Esophagus squamous epithelium (tissue), 5 donors: ENCODE measurements around the gene ALDH3A1. TPM values are rescaled to one million over a fixed set of nuclear protein-coding genes. Genes with fewer than 3 reads are reported as not detected.

ENCODE experiments used
- DNase-seq: peaks from one replicate; lab custom pipeline; 2025; lab: John Stamatoyannopoulos, UW
- H3K27ac ChIP-seq, 4 donors: fragments of 200-600 bp; sonication (generic); one replicate each; pipeline ENCODE4 v1.5.1; 2016 to 2019; ENCODE audit warnings: mild to moderate bottlenecking in 1 of 4
- H3K27me3 ChIP-seq, 4 donors: fragments of 200-600 bp; sonication (generic); 1 replicate in 3 of 4; 2 replicates in 1 of 4; pipeline versions ENCODE4 v1.5.1 to v1.6.0; 2017 to 2021; ENCODE audit warnings: antibody characterized with exemption in 1 of 4
- H3K36me3 ChIP-seq, 3 donors: fragments of 200-600 bp; sonication (generic); one replicate each; pipeline ENCODE4 v1.5.1; 2016 to 2019
- H3K4me1 ChIP-seq, 3 donors: fragments of 200-600 bp; sonication (generic); one replicate each; pipeline ENCODE4 v1.5.1; 2017 to 2019
- H3K4me3 ChIP-seq, 4 donors: fragments of 200-600 bp; sonication (generic); 1 replicate in 3 of 4; 2 replicates in 1 of 4; pipeline ENCODE4 v1.5.1; 2016 to 2019; ENCODE audit warnings: mild to moderate bottlenecking in 2 of 4, moderate library complexity in 1 of 4
- H3K9me3 ChIP-seq, 3 donors: fragments of 200-600 bp; sonication (generic); one replicate each; pipeline ENCODE4 v1.5.1; 2016 to 2019
- POLR2A ChIP-seq, 4 donors: fragments of 450-650 bp; IDR thresholded peaks; one replicate each; pipeline ENCODE4 v1.6.1; 2017; ENCODE audit warnings: antibody characterized with exemption in 4 of 4, mild to moderate bottlenecking in 4 of 4, moderate library complexity in 3 of 4
- WGBS, 2 donors: methylation state at CpG; one replicate each; pipeline ENCODE4 v1.1.5; 2018; 5-methylcytosine and 5-hydroxymethylcytosine counted together
- intact Hi-C: fragments of 100-400 bp; cut with DNase I; formaldehyde crosslinking; loops from one replicate; pipeline ENCODE4 v1.15.0; 2022
- total RNA-seq, 4 donors: library from RNA; depleted of rRNA; stranded (reverse); fragments of >200 nt; gene quantifications; one replicate each; pipeline ENCODE4 v1.1.0, GENCODE V29; 2016
- TF ChIP-seq, protein P1 (sequence below), 6 experiments: fragments of 450-650 bp in 4 of 6; fragments of 200-600 bp in 2 of 6; sonication (generic) in 2 of 6; IDR thresholded peaks; one replicate each; pipeline ENCODE4 v1.5.1; 2016 to 2019; ENCODE audit warnings: antibody characterized with exemption in 6 of 6, mild to moderate bottlenecking in 4 of 6, moderate library complexity in 4 of 6
- donor health status: DM: yes; HTN: yes; CAD: no.

ALDH3A1 gene
- total RNA-seq, 4 donors from 2014 or later = 480 to 2,454 (median 606) TPM

- Histone ChIP-seq H3K27me3 (no peaks in the 10 kb centered on the region), H3K9me3 (no peaks in the 10 kb centered on the region), H3K4me1 (peaks cover 18 to 46% (median 26%) of the 10 kb centered on the region in 3 donors), H3K4me3 (no peak overlapping the region), H3K27ac (no peak overlapping the region), H3K36me3 (no peaks in the 10 kb centered on the region)
- no peak for DNase-seq
- 89 to 100% methylated on average over 3 to 14 of the region's 27 CpGs for WGBS, 2 donors
- TF ChIP-seq, protein P1, sequence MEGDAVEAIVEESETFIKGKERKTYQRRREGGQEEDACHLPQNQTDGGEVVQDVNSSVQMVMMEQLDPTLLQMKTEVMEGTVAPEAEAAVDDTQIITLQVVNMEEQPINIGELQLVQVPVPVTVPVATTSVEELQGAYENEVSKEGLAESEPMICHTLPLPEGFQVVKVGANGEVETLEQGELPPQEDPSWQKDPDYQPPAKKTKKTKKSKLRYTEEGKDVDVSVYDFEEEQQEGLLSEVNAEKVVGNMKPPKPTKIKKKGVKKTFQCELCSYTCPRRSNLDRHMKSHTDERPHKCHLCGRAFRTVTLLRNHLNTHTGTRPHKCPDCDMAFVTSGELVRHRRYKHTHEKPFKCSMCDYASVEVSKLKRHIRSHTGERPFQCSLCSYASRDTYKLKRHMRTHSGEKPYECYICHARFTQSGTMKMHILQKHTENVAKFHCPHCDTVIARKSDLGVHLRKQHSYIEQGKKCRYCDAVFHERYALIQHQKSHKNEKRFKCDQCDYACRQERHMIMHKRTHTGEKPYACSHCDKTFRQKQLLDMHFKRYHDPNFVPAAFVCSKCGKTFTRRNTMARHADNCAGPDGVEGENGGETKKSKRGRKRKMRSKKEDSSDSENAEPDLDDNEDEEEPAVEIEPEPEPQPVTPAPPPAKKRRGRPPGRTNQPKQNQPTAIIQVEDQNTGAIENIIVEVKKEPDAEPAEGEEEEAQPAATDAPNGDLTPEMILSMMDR (IDR thresholded peaks at IDR 0.05) = no peak
- intact Hi-C loops = no loop called here
Measured at GRCh38 chr17:19714542-19715411, 33.3 kb downstream of the ALDH3A1 start.

DNA sequence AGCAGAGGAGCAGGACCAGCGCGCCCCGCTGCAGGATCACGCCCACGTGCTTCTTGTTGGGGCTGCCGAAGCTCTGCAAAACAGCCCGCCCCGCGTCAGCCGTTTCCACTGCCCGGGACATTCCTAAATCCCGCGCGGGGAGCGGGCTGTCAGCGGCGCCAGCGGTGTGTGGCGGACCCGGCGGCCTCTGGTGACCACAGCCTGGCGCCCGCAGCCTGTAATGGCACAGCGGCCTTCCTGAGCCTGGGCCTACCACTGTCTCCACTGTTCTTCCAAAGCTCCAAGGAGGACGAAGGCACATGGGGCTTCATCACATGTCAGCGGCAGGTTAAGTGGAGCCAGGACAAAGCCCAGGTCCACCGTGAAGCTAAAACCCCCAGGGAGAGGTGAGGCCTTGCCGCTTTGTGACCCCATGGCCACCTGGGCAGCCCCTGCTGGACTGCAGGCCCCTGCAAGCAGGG is 34.2 kb downstream of the ALDH3A1 start:
- WGBS, 2 donors = 94 to 97% methylated on average over 6 to 18 of the region's 28 CpGs
- no peak for DNase-seq

DNA sequence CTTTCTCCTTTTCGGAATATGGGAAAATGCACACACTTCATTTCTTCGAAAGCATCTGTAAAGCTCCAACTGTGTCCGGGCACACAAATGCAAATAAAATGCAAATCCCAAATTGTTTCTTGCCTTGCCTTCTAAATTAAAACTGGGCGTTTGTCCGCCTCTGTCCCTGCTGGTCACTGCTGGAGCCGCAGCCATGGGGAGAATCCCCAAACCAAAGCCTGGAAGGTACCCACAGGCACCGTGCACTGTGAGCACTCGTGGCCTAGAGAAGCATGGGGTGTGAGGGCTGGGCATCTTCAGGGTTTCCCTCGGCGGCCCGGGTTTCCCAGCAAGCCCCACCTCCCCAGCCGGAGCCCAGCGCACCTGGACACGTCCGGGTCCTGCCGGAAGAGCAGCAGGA is 34.6 kb downstream of the ALDH3A1 start:
- Histone ChIP-seq H3K4me1 (peaks cover 18 to 41% (median 21%) of the 10 kb centered on the region in 3 donors), H3K27ac (no peak overlapping the region), H3K9me3 (no peaks in the 10 kb centered on the region), H3K36me3 (no peaks in the 10 kb centered on the region), H3K4me3 (no peak overlapping the region), H3K27me3 (no peaks in the 10 kb centered on the region)
- DNase-seq = no peak
- TF ChIP-seq, protein P1 (IDR thresholded peaks at IDR 0.05) = no peak
- TF ChIP-seq POLR2A (IDR thresholded peaks at IDR 0.05) = no peak
- intact Hi-C loops = no loop called here
- WGBS, 2 donors = 91 to 95% methylated on average over 4 to 5 of the region's 16 CpGs

More for the DNA sequence above, 34.2 kb downstream of the ALDH3A1 start:
- H3K4me3 ChIP-seq = no peak overlapping the region
- TF ChIP-seq POLR2A (IDR thresholded peaks at IDR 0.05) = no peak
- TF ChIP-seq, protein P1 (IDR thresholded peaks at IDR 0.05) = no peak
- no peak overlapping the region for H3K27ac ChIP-seq
- no peaks in the 10 kb centered on the region for H3K27me3 ChIP-seq
- intact Hi-C loops = no loop called here
- peaks cover 18 to 41% (median 23%) of the 10 kb centered on the region in 3 donors for H3K4me1 ChIP-seq
- H3K36me3 ChIP-seq = no peaks in the 10 kb centered on the region
- H3K9me3 ChIP-seq = no peaks in the 10 kb centered on the region

DNA sequence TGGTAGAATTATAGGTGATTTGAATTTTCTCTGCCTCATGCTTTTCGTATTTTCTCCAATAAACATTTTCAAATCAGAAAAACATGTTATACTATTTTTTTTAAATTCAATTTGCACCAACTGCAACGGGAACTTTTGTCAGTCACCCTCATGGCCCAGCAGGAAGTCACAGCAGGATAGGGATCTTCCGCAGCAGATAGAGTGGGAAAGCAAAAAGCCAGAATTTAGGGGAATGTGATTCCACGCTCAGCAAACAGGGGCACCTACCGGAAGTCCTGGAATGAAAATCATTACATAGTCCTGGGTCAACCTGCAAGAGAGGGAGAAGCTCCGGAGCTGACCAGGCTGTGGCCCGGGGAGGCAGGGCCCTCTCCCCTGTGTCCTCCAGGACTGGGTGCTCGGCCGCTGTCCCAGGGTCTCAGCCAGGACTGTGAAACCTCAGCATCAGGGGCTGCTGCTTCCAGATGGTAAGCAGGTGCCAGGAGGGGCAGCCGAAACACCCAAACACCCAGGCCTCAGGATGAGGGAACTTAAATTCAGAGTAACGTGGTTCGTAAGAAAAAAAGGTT is 35.6 kb downstream of the ALDH3A1 start:
- no peak overlapping the region for H3K27ac ChIP-seq
- intact Hi-C loops = no loop called here
- no peaks in the 10 kb centered on the region for H3K9me3 ChIP-seq
- TF ChIP-seq POLR2A (IDR thresholded peaks at IDR 0.05) = no peak
- H3K36me3 ChIP-seq = no peaks in the 10 kb centered on the region
- H3K4me1 ChIP-seq = peaks cover 14 to 41% (median 18%) of the 10 kb centered on the region in 3 donors
- H3K27me3 ChIP-seq = no peaks in the 10 kb centered on the region
- H3K4me3 ChIP-seq = no peak overlapping the region
- 83 to 89% methylated on average over 12 of the region's 12 CpGs for WGBS, 2 donors
- DNase-seq = no peak

GRCh38 chr17:19709841-19710240 is 38.3 kb downstream of the ALDH3A1 start:
- H3K36me3 ChIP-seq = no peaks in the 10 kb centered on the region
- H3K9me3 ChIP-seq = no peaks in the 10 kb centered on the region
- H3K27ac ChIP-seq = no peak overlapping the region
- no peaks in the 10 kb centered on the region for H3K27me3 ChIP-seq
- TF ChIP-seq, protein P1 (IDR thresholded peaks at IDR 0.05) = no peak
- no peak for TF ChIP-seq POLR2A (IDR thresholded peaks at IDR 0.05)
- peaks cover 14 to 41% (median 16%) of the 10 kb centered on the region in 3 donors for H3K4me1 ChIP-seq
- intact Hi-C loops = no loop called here
- WGBS, 2 donors = 81 to 86% methylated on average over 3 of the region's 3 CpGs
- H3K4me3 ChIP-seq = no peak overlapping the region
- DNase-seq = no peak
